ENCODE data around the gene SCAF4.
A peak's percentile ranks its signal among the peaks of the same experiment; 100 is the strongest.
"Not testable (repeated sequence)": the region's sequence is repeated elsewhere in the genome, so short reads cannot be mapped to it uniquely, and the experiment has no call there.

The SCAF4 gene

GRCh38 chr21:31671146-31671716 is 60.7 kb downstream of the SCAF4 start:
- no peak for DNase-seq (ENCODE audit: low read depth, low spot score)

- no peak for DNase-seq (ENCODE audit: low read depth, low spot score)
Observed at GRCh38 chr21:31670070-31670469, 61.8 kb downstream of the SCAF4 start.

GRCh38 chr21:31668651-31669491 is 63.0 kb downstream of the SCAF4 start:
- no peak for DNase-seq (ENCODE audit: low read depth, low spot score)

- DNase-seq (ENCODE audit: low read depth, low spot score) = no peak
Observed at GRCh38 chr21:31667639-31668038, 64.3 kb downstream of the SCAF4 start.

GRCh38 chr21:31667132-31667531 is 64.8 kb downstream of the SCAF4 start:
- no peak for DNase-seq (ENCODE audit: low read depth, low spot score)

GRCh38 chr21:31666445-31667010 is 65.4 kb downstream of the SCAF4 start:
- no peak for DNase-seq (ENCODE audit: low read depth, low spot score)

- not testable (repeated sequence) for DNase-seq (ENCODE audit: low read depth, low spot score)
Observed at GRCh38 chr21:31665869-31666268, 66.0 kb downstream of the SCAF4 start.

- no peak for DNase-seq (ENCODE audit: low read depth, low spot score)
Observed at GRCh38 chr21:31665397-31665796, 66.5 kb downstream of the SCAF4 start.

GRCh38 chr21:31663584-31664249 is 68.2 kb downstream of the SCAF4 start:
- no peak for DNase-seq (ENCODE audit: low read depth, low spot score)

GRCh38 chr21:31660591-31660990 is 71.3 kb downstream of the SCAF4 start:
- DNase-seq (ENCODE audit: low read depth, low spot score) = no peak

GRCh38 chr21:31660259-31660565 is 71.7 kb downstream of the SCAF4 start:
- DNase-seq (ENCODE audit: low read depth, low spot score) = no peak

- DNase-seq (ENCODE audit: low read depth, low spot score) = peak; percentile 68
Observed at GRCh38 chr21:31659536-31660258, 72.2 kb downstream of the SCAF4 start, which contains the start of gene SOD1. Gene SOD1, plus strand, starts transcription at chr21:31659693. Its CDS starts 77 bp downstream, at chr21:31659770.

GRCh38 chr21:31659286-31659535 is 72.7 kb downstream of the SCAF4 start:
- no peak for DNase-seq (ENCODE audit: low read depth, low spot score)

GRCh38 chr21:31658053-31658452 is 73.9 kb downstream of the SCAF4 start:
- no peak for DNase-seq (ENCODE audit: low read depth, low spot score)

GRCh38 chr21:31656199-31657095 is 75.5 kb downstream of the SCAF4 start:
- DNase-seq (ENCODE audit: low read depth, low spot score) = no peak

GRCh38 chr21:31654821-31655580 is 76.9 kb downstream of the SCAF4 start:
- not testable (repeated sequence) for DNase-seq (ENCODE audit: low read depth, low spot score)

- no peak for DNase-seq (ENCODE audit: low read depth, low spot score)
Observed at GRCh38 chr21:31654340-31654739, 77.6 kb downstream of the SCAF4 start.

- DNase-seq (ENCODE audit: low read depth, low spot score) = not testable (repeated sequence)
Observed at GRCh38 chr21:31651491-31651890, 80.4 kb downstream of the SCAF4 start.

- DNase-seq (ENCODE audit: low read depth, low spot score) = no peak
Observed at GRCh38 chr21:31650930-31651329, 81.0 kb downstream of the SCAF4 start.

- no peak for DNase-seq (ENCODE audit: low read depth, low spot score)
Observed at GRCh38 chr21:31647650-31648049, 84.3 kb downstream of the SCAF4 start.

Measured in brain pericyte (primary cell).